Measurements from ENCODE around the gene GPA33. TPM values are rescaled to one million over a fixed set of nuclear protein-coding genes. Genes with fewer than 3 reads are reported as not detected.

The GPA33 gene
- total RNA-seq, 1 experiment from 2014 or later, result not detected

- DNase-seq, result no peak
- WGBS (ENCODE audit: extremely low coverage, insufficient read length, low lambda C conversion rate), result no CpG with 5 or more reads among the region's 8 CpGs
- H3K27ac ChIP-seq (ENCODE audit: insufficient read length, low read depth, low read length), result no peak overlapping the region
- H2AFZ ChIP-seq (ENCODE audit: low read length), result no peak overlapping the region
- no peak for TF ChIP-seq CTCF (conservative IDR thresholded peaks at IDR 0.05)
- Mint-ChIP-seq H3K27ac (no peak overlapping the region), H3K4me1 (peaks cover 4 to 13% of the 10 kb centered on the region in 2 experiments), H3K4me3 (no peak overlapping the region), H3K9me3 (no peaks in the 10 kb centered on the region; a peak in 1 of 5 replicates), H3K27me3 (ENCODE audit: low read depth) (peaks cover 9% of the 10 kb centered on the region), H3K36me3 (ENCODE audit: insufficient read depth in 1 of 3, low read depth in 3 of 3) (no peaks in the 10 kb centered on the region)
- H3K79me1 ChIP-seq (ENCODE audit: insufficient read depth, low read depth, low read length, poor library complexity, severe bottlenecking), result no peaks in the 10 kb centered on the region
- no peak overlapping the region for H4K8ac ChIP-seq (replicated peaks; ENCODE audit: insufficient read length, low read depth, low read length)
- no peak overlapping the region for H3K4ac ChIP-seq (ENCODE audit: low read depth, low read length)
- H2BK15ac ChIP-seq (ENCODE audit: low read depth, low read length), result no peak overlapping the region
- no peak overlapping the region for H4K91ac ChIP-seq (ENCODE audit: insufficient read length, low read depth, low read length)
- no peak overlapping the region for H2BK120ac ChIP-seq (ENCODE audit: low read depth, low read length, poor library complexity, severe bottlenecking)
- no peak overlapping the region for H2BK12ac ChIP-seq (ENCODE audit: insufficient read length, low read depth, low read length)
- no peaks in the 10 kb centered on the region for H3K23me2 ChIP-seq (ENCODE audit: insufficient read length, low read depth, low read length, poor library complexity, severe bottlenecking)
- H3K56ac ChIP-seq (ENCODE audit: insufficient read length, low read depth, low read length), result no peak overlapping the region
- H3K9ac ChIP-seq (ENCODE audit: extremely low read depth, insufficient read length, low read length), result no peak overlapping the region
- H3K14ac ChIP-seq (ENCODE audit: insufficient read depth, low read length), result no peak overlapping the region
- H3K27me3 ChIP-seq (ENCODE audit: insufficient read depth, low read length), result no peaks in the 10 kb centered on the region
- H4K5ac ChIP-seq (ENCODE audit: insufficient read length, low read depth, low read length), result no peak overlapping the region
- H3T11ph ChIP-seq (ENCODE audit: low read length), result no peak overlapping the region
- no peak overlapping the region for H3K18ac ChIP-seq (ENCODE audit: insufficient read length, low read depth, low read length)
- H2BK5ac ChIP-seq (ENCODE audit: insufficient read length, low read length), result no peak overlapping the region
- no peaks in the 10 kb centered on the region for H3K4me1 ChIP-seq (ENCODE audit: insufficient read depth, low read length)
- H2AK5ac ChIP-seq (ENCODE audit: insufficient read length, low read length), result no peak overlapping the region
- H3K23ac ChIP-seq (ENCODE audit: insufficient read length, low read depth, low read length), result no peak overlapping the region
- no peaks in the 10 kb centered on the region for H3K9me3 ChIP-seq (ENCODE audit: control insufficient read depth, low read depth, low read length)
- no peak overlapping the region for H3K4me2 ChIP-seq (ENCODE audit: insufficient read depth, insufficient read length, low read length)
- no peak overlapping the region for H2BK20ac ChIP-seq (ENCODE audit: low read depth, low read length, poor library complexity, severe bottlenecking)
- H4K20me1 ChIP-seq (ENCODE audit: control insufficient read depth, insufficient read depth, insufficient read length), result no peaks in the 10 kb centered on the region
- no peaks in the 10 kb centered on the region for H3K79me2 ChIP-seq (ENCODE audit: insufficient read depth, low read length)
Observed at GRCh38 chr1:167081594-167082156, 8.5 kb downstream of the GPA33 start.
